Cardiac fibroblast (primary cell): ENCODE results near the gene SEMG1.

ENCODE experiments used
- DNase-seq, 2 donors: peaks; one replicate each; pipeline versions ENCODE4 v3.0.0 to v3.0.0-alpha.2; 2010; ENCODE audit warnings: low read depth in 2 of 2
- H3K4me3 ChIP-seq, 2 donors: replicated peaks in 1 of 2; 1 replicate in 1 of 2; 2 replicates in 1 of 2; pipeline ENCODE4 v1.5.1; 2011; ENCODE audit warnings: low read depth in 2 of 2, low read length in 2 of 2, mild to moderate bottlenecking in 2 of 2, moderate library complexity in 1 of 2
- TF ChIP-seq, protein P1 (sequence below): IDR thresholded peaks from one replicate; pipeline ENCODE4 v1.5.1; 2011; ENCODE audit warnings: low read depth, mild to moderate bottlenecking, low read length, inconsistent platforms

Gene SEMG1

DNA sequence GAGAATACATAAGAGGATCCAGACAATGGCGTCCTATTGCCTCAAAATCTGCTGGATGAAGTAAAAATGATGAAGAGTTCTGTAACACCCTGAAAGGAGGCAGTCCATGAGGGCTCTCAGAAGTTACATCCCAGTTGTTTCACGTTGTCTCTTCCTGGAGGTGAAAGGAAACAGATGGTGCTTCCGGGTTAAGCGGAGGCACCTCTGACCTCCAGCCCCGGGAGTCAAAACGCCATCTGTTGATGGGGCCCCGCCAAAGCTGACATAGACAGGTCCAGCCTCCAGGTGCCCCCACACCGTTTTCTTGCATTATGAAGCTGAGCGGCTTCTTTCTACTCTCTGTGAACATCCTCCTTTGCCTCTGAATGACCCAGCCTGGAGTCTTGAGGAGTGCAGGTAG, 23.8 kb downstream of the SEMG1 start:
- TF ChIP-seq, protein P1, sequence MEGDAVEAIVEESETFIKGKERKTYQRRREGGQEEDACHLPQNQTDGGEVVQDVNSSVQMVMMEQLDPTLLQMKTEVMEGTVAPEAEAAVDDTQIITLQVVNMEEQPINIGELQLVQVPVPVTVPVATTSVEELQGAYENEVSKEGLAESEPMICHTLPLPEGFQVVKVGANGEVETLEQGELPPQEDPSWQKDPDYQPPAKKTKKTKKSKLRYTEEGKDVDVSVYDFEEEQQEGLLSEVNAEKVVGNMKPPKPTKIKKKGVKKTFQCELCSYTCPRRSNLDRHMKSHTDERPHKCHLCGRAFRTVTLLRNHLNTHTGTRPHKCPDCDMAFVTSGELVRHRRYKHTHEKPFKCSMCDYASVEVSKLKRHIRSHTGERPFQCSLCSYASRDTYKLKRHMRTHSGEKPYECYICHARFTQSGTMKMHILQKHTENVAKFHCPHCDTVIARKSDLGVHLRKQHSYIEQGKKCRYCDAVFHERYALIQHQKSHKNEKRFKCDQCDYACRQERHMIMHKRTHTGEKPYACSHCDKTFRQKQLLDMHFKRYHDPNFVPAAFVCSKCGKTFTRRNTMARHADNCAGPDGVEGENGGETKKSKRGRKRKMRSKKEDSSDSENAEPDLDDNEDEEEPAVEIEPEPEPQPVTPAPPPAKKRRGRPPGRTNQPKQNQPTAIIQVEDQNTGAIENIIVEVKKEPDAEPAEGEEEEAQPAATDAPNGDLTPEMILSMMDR, result no peak
- H3K4me3 ChIP-seq, result no peak overlapping the region
- no peak for DNase-seq

DNA sequence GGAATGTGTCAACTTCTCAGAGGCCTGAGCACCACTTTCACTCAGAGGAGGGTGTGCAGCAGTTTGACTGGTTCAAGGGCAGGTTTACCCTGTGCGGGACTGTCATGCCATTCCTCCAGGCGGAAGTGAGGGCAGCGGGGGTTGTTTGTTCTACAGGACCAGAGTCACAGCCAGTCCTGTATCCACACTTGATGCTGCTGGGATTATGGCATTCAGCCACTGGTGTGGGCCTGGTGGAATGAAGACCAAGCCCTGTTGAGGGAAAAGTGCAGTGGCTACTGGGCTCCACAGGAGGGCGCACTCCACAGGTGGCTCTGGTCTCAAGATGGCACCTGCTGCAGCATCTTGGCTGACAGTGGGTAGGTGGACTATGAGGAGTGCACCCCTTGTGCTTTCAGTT, 29.2 kb downstream of the SEMG1 start:
- H3K4me3 ChIP-seq, result no peak overlapping the region
- no peak for DNase-seq
- TF ChIP-seq, protein P1, result peak; percentile 34

DNA sequence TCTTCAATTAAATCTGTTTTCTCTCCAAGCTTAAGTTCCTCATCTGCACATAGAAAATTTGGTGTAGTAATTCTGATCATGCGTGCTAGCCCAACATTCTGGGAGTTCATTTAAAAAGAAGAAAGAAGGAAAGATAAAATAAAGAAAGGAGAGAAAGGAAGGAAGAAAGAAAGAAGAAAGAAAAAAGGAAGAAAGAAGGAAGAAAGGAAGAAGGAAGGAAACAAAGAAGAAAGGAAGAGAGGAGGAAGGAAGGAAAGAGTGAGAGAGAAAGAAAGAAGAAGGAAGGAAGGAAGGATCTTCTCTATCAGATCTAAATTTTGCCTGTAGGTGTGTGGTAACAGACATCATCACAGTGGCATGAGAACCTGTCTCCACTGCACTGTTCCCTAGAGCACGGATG, 31.3 kb downstream of the SEMG1 start:
- no peak for DNase-seq
- TF ChIP-seq, protein P1, result no peak
- H3K4me3 ChIP-seq, result no peak overlapping the region

DNA sequence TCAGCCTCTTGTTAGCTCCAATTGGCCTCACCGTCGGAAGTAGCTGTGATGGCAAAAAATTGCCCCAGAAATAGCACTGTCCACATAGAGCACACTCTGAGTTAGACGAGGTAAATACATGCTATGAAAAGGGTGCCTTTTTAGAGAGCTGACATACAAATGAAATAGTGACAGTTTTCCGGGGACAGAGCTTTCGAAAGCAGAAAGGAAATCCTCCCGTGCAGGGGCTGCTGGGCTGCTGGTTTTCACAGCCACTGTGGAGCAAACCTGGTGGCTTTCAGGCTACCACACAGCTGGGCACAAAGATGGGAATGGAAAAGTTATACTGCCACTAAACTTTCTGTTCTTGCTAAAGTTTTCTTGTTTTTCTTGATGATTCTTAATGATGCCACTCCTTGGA, 39.3 kb downstream of the SEMG1 start:
- no peak overlapping the region for H3K4me3 ChIP-seq
- no peak for DNase-seq
- TF ChIP-seq, protein P1, result no peak

DNA sequence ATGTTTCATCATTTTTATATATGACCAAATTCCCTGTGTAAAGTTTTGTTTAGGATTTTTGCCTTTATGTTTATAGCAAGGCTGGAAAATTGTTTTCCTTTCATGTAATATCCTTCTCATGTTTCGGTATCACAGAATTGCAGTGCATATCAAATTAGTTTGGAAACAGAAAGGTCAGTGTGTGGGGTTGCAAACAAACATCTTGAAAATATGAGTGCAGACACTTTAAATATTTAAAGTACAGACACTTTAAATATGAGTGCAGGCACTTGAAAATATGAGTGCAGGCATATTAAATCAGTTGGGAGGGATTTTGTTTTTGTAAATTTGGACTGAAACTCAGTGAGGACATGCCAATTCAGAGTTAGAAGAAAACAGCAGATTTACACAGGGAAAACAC, 41.0 kb downstream of the SEMG1 start:
- DNase-seq, result no peak
- TF ChIP-seq, protein P1, result no peak
- H3K4me3 ChIP-seq, result no peak overlapping the region

DNA sequence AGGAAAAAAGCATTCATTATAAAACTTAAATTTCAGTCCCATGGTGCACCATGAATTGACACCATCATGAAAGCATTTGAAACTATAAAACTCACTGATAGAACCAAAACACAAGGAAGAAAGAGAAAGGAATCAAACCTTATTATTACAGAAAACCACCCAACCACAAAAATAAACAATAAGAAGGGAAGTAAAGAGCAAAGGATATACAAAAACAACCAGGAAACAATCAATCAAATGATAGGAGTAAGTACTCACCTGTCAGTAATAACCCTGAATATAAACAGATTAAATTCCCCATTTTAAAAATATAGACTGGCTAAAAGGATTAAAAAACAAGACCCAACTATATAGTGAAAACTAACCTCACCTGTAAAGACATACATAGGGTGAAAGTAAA, 41.8 kb downstream of the SEMG1 start:
- no peak overlapping the region for H3K4me3 ChIP-seq
- no peak for DNase-seq
- TF ChIP-seq, protein P1, result no peak

DNA sequence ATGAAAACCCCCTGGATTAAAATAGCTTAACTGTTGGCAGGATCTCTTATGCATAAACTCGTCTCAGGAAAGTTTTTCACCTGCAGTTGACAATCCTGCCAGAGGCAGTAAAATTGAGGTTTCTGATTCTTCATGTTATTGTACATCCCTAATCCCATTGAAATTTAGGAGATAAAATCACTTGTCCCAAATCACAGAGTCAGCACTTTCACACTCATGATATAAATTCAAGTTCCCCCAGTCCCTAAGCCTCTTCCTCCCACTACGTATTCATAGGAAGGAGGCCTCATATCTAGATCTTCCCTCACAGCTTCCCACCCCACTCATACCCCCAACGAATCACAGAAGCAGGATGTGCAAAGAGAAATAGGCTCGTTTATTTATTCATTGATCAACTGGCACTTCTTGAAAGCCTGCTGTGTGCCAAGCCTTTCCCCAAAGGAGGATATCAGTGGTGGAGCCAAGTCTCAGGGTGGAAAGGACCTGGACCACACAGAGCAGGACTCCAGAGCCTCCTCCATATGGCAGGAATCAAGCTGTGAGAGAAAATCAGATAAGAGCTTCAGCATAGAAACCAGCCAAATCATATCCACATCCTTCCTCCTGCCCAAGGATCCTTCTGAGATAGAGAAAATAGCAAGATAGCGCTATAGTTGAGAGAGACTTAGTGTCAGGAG, 45.2 kb downstream of the SEMG1 start:
- TF ChIP-seq, protein P1, result no peak
- no peak overlapping the region for H3K4me3 ChIP-seq

More for the DNA sequence above, 45.2 kb downstream of the SEMG1 start:
- DNase-seq, result no peak
